Skin of body (tissue), 1 donor: ENCODE results near the gene SFRP4. TPM values are rescaled to one million over a fixed set of nuclear protein-coding genes. Genes with fewer than 3 reads are reported as not detected.

Experiments used
- total RNA-seq: library from RNA; depleted of rRNA; stranded (reverse); fragments of >200 nt; gene quantifications from one replicate; pipeline ENCODE4 v1.2.3, GENCODE V29; 2014

SFRP4 gene
- total RNA-seq, 1 donor from 2014 or later = 5.0 TPM

Other genes starting within 250 kb of the SFRP4 start
- gene GPR141, start 233.1 kb downstream of the SFRP4 start, total RNA-seq = 5.7 TPM
- gene NME8, start 68.2 kb downstream of the SFRP4 start, total RNA-seq = 0.79 TPM
- 11.4 TPM for gene EPDR1, start 3.8 kb upstream of the SFRP4 start, total RNA-seq